HG03520 (cell line): ENCODE results near the gene DNAJA4.
"Not testable (repeated sequence)": the region's sequence is repeated elsewhere in the genome, so short reads cannot be mapped to it uniquely, and the experiment has no call there.

Experiments
- ATAC-seq: cut with Tn5 transposase; IDR thresholded peaks from one replicate; pipeline ENCODE4 v1.9.1; 2021; ENCODE audit warnings: mild to moderate bottlenecking, moderate library complexity; ENCODE audit not compliant: unreplicated experiment

DNAJA4 gene

GRCh38 chr15:78243491-78243941, 20.8 kb upstream of the DNAJA4 start:
- no peak for ATAC-seq

GRCh38 chr15:78244101-78244500, 20.3 kb upstream of the DNAJA4 start:
- ATAC-seq, result no peak

- ATAC-seq, result no peak
These were observed 19.5 kb upstream of the DNAJA4 start for GRCh38 chr15:78244893-78245292.

GRCh38 chr15:78245392-78245791, 19.0 kb upstream of the DNAJA4 start:
- ATAC-seq, result not testable (repeated sequence)

- ATAC-seq, result not testable (repeated sequence)
These were observed 18.3 kb upstream of the DNAJA4 start for GRCh38 chr15:78245976-78246620.

GRCh38 chr15:78247911-78248310, 16.5 kb upstream of the DNAJA4 start:
- no peak for ATAC-seq

- no peak for ATAC-seq
These were observed 15.2 kb upstream of the DNAJA4 start for GRCh38 chr15:78249131-78249530.

GRCh38 chr15:78251136-78251535, 13.2 kb upstream of the DNAJA4 start:
- no peak for ATAC-seq

- no peak for ATAC-seq
These were observed 8.8 kb upstream of the DNAJA4 start for GRCh38 chr15:78255421-78256043.

GRCh38 chr15:78256044-78256437, 8.3 kb upstream of the DNAJA4 start:
- ATAC-seq, result no peak

GRCh38 chr15:78257681-78258080, 6.7 kb upstream of the DNAJA4 start:
- no peak for ATAC-seq

- ATAC-seq, result no peak
These were observed 5.1 kb upstream of the DNAJA4 start for GRCh38 chr15:78259232-78259631.

- ATAC-seq, result no peak
These were observed 3.9 kb upstream of the DNAJA4 start for GRCh38 chr15:78260489-78260888.

- ATAC-seq, result no peak
These were observed 3.3 kb upstream of the DNAJA4 start for GRCh38 chr15:78261062-78261461.

GRCh38 chr15:78263351-78263781, 996 bp upstream of the DNAJA4 start:
- no peak for ATAC-seq

- no peak for ATAC-seq
These were observed 457 bp upstream of the DNAJA4 start for GRCh38 chr15:78263907-78264303.

GRCh38 chr15:78265137-78265460, 737 bp downstream of the DNAJA4 start:
- no peak for ATAC-seq

- ATAC-seq, result no peak
These were observed 1.4 kb downstream of the DNAJA4 start for GRCh38 chr15:78265752-78266224.

- no peak for ATAC-seq
These were observed 1.9 kb downstream of the DNAJA4 start for GRCh38 chr15:78266229-78266628.

GRCh38 chr15:78266806-78267205, 2.4 kb downstream of the DNAJA4 start:
- no peak for ATAC-seq

- ATAC-seq, result no peak
These were observed 8.0 kb downstream of the DNAJA4 start for GRCh38 chr15:78272316-78272715.

- no peak for ATAC-seq
These were observed 8.4 kb downstream of the DNAJA4 start for GRCh38 chr15:78272776-78273175.

- no peak for ATAC-seq
These were observed 10.6 kb downstream of the DNAJA4 start for GRCh38 chr15:78274994-78275393.
